ENCODE results near the gene SCN8A. TPM values are rescaled to one million over a fixed set of nuclear protein-coding genes. Genes with fewer than 3 reads are reported as not detected.
"Not testable (repeated sequence)": the region's sequence is repeated elsewhere in the genome, so short reads cannot be mapped to it uniquely, and the experiment has no call there.

The SCN8A gene
- total RNA-seq (3.7 and 3.9 TPM in 2 replicates), polyA plus RNA-seq (0.40 and 0.88 TPM in 2 replicates)

DNA sequence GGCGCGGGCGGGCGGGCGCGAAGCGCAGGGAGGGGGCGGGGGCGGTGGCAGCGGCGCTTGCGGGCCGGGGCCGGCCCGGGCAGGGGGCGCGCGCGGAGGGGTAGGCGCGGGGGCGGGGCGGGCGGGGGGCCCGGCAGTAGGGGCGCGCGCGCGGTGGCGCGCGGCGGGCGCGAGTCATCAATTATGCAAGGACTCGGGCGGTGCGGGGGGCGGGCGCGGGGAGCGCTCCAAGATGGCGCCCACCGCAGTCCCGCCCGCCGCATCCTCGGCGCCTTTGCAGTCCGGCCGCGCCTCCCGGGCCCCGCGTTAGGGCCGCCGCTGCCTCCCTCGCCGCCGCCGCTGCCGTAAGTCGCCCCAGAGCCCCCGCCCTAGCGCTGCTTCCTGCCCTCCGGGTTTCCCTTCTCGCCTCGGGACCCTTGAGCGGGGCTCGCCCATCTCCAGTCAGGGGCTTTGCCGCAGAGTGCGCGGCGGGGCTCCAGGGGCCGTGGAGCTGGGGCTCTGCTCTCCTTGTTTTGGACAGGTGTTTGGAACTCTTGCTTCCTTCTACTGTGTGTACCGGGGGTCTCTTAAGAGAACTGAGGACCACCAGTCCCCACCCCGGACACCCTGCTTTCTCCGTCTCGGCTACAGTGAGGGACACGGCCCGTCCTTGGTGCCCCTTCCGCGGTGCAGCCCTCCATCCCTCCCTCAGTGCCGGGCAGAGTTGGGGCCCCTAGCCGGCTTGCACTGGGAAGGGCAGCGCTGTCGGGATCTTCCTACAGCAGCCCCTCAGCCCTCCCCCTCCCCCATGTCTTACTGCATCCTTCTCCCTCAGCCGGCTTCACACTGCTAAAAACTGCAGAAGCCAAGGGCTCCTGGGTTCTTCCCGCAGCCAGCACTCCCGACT, at the start of gene SCN8A:
TSS of gene SCN8A (plus strand) at position 218 of the 886 bp plus-strand sequence. CDS start 71,585 bp downstream, outside the sequence.
- DNase-seq (ENCODE audit: low read depth in 1 of 2, low spot score in 1 of 2) = peak; percentile 34 to 86
- no peaks in the 10 kb centered on the region for H3K36me3 ChIP-seq
- H3K4me1 ChIP-seq (ENCODE audit: low read depth) = no peaks in the 10 kb centered on the region
- no peaks in the 10 kb centered on the region for H3K9me3 ChIP-seq (ENCODE audit: low read depth)
- H3K27me3 ChIP-seq = peaks cover 32% of the 10 kb centered on the region
- H3K27ac ChIP-seq = no peak within 1 kb of the TSS
- peak within 1 kb of the TSS; percentile 86 for H3K4me3 ChIP-seq
- TF ChIP-seq, protein P1, sequence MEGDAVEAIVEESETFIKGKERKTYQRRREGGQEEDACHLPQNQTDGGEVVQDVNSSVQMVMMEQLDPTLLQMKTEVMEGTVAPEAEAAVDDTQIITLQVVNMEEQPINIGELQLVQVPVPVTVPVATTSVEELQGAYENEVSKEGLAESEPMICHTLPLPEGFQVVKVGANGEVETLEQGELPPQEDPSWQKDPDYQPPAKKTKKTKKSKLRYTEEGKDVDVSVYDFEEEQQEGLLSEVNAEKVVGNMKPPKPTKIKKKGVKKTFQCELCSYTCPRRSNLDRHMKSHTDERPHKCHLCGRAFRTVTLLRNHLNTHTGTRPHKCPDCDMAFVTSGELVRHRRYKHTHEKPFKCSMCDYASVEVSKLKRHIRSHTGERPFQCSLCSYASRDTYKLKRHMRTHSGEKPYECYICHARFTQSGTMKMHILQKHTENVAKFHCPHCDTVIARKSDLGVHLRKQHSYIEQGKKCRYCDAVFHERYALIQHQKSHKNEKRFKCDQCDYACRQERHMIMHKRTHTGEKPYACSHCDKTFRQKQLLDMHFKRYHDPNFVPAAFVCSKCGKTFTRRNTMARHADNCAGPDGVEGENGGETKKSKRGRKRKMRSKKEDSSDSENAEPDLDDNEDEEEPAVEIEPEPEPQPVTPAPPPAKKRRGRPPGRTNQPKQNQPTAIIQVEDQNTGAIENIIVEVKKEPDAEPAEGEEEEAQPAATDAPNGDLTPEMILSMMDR (IDR thresholded peaks at IDR 0.05; ENCODE audit: low read depth, low read length) = no peak

DNA sequence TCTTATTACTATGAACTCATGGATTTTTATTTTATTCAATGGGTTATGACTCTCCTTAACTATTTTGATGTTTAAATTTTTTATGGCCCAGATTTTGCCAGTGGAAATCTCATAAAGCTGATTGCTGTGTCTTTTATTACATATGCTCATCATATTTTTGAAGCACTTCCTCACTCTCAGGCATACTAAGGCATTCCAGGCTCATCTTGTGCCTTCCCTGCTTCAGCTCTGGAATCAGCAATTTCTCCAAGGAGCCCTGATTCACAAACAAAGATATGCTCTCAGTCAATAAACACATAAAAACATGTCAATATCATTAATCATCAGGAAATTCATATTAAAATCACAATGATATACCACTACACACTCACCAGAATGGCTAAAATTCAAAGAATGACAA, 44.9 kb upstream of the SCN8A start:
- Histone ChIP-seq H3K4me1 (ENCODE audit: low read depth) (peaks cover 15% of the 10 kb centered on the region), H3K9me3 (ENCODE audit: low read depth) (no peaks in the 10 kb centered on the region), H3K36me3 (no peaks in the 10 kb centered on the region), H3K27ac (no peak overlapping the region), H3K4me3 (no peak overlapping the region), H3K27me3 (no peaks in the 10 kb centered on the region)
- DNase-seq (ENCODE audit: low read depth in 1 of 2, low spot score in 1 of 2) = no peak
- TF ChIP-seq, protein P1 (IDR thresholded peaks at IDR 0.05; ENCODE audit: low read depth, low read length) = no peak

DNA sequence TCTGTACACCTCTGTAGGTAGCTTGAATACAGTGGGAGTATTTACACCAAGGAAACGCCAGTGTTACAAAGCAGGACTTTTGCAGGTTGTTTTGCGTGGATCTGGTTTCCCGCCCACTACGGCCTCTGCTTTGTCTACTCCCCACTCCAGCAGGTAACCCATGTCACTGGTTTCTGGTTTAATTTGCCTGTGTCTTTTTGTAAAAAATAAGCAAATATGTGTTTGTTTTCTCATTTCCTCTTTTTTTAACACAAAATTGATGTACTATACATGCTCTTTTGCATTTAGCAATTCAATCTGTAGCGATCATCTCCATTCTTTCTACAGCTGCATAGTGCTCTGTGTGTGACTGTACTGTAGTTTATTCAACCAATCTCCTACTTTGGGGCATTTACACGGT, 43.4 kb upstream of the SCN8A start:
- no peaks in the 10 kb centered on the region for H3K9me3 ChIP-seq (ENCODE audit: low read depth)

DNA sequence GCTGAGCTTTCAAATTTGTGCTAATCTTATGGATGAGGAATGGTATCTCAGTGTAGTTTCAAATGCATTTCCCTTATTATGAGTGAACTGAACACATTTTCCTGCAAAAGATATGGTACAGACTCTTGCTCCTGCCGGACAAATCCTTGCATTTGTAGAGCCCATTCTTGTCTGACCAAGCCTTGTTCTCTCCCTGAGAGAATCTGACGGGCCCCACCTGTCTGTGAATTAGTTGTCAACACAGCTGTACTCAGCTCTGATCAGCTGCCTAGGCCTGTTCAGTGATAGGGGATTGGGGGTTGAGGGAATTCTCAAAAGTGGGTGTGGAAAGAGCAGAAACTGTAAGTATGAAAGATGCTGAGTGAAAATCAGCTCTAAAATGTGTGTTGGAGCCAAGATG, 42.8 kb upstream of the SCN8A start:
- TF ChIP-seq, protein P1 (IDR thresholded peaks at IDR 0.05; ENCODE audit: low read depth, low read length) = no peak
- Histone ChIP-seq H3K27ac (peak overlapping the region; percentile 13), H3K4me3 (no peak overlapping the region), H3K4me1 (ENCODE audit: low read depth) (peaks cover 15% of the 10 kb centered on the region), H3K36me3 (no peaks in the 10 kb centered on the region), H3K9me3 (ENCODE audit: low read depth) (no peaks in the 10 kb centered on the region), H3K27me3 (no peaks in the 10 kb centered on the region)
- DNase-seq (ENCODE audit: low read depth in 1 of 2, low spot score in 1 of 2) = peak in 1 of 2 donors; percentile 67

More for the DNA sequence above, 43.4 kb upstream of the SCN8A start:
- no peak for DNase-seq (ENCODE audit: low read depth in 1 of 2, low spot score in 1 of 2)
- Histone ChIP-seq H3K4me1 (ENCODE audit: low read depth) (peaks cover 15% of the 10 kb centered on the region), H3K4me3 (no peak overlapping the region), H3K36me3 (no peaks in the 10 kb centered on the region), H3K27ac (no peak overlapping the region), H3K27me3 (no peaks in the 10 kb centered on the region)
- TF ChIP-seq, protein P1 (IDR thresholded peaks at IDR 0.05; ENCODE audit: low read depth, low read length) = no peak

DNA sequence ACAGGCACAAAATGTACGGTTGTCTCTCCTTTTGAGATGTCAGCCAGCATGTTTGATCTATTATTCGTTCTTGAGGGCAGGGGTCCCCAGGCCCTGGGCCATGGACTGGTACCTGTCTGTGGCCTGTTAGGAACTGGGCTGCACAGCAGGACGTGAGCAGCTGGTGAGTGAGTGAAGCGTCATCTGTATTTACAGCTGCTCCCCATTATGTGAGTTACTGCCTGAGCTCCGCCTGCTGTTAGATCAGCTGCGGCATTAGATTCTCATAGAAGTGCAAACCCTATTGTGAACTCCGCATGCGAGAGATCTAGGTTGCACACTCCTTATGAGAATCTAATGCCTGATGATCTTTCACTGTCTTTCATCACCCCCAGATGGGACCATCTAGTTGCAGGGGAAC, 41.4 kb upstream of the SCN8A start:
- Histone ChIP-seq H3K9me3 (ENCODE audit: low read depth) (no peaks in the 10 kb centered on the region), H3K27me3 (no peaks in the 10 kb centered on the region), H3K36me3 (no peaks in the 10 kb centered on the region), H3K27ac (no peak overlapping the region), H3K4me1 (ENCODE audit: low read depth) (peaks cover 15% of the 10 kb centered on the region), H3K4me3 (no peak overlapping the region)
- TF ChIP-seq, protein P1 (IDR thresholded peaks at IDR 0.05; ENCODE audit: low read depth, low read length) = no peak
- DNase-seq (ENCODE audit: low read depth in 1 of 2, low spot score in 1 of 2) = no peak

DNA sequence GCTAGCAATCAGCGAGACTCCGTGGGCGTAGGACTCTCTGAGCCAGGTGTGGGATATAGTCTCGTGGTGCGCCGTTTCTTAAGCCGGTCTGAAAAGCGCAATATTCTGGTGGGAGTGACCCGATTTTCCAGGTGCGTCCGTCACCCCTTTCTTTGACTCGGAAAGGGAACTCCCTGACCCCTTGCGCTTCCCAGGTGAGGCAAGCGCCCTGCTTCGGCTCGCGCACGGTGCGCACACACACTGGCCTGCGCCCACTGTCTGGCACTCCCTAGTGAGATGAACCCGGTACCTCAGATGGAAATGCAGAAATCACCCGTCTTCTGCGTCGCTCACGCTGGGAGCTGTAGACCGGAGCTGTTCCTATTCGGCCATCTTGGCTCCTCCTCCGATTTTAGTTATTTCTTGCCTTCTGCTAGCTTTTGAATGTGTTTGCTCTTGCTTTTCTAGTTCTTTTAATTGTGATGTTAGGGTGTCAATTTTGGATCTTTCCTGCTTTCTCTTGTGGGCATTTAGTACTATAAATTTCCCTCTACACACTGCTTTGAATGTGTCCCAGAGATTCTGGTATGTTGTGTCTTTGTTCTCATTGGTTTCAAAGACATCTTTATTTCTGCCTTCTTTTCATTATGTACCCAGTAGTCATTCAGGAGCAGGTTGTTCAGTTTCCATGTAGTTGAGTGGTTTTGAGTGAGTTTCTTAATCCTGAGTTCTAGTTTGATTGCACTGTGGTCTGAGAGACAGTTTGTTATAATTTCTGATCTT, 22.6 kb upstream of the SCN8A start:
- not testable (repeated sequence) for H3K9me3 ChIP-seq (ENCODE audit: low read depth); H3K4me1 ChIP-seq (ENCODE audit: low read depth); H3K4me3 ChIP-seq; H3K36me3 ChIP-seq; DNase-seq (ENCODE audit: low read depth in 1 of 2, low spot score in 1 of 2); H3K27me3 ChIP-seq; H3K27ac ChIP-seq

All from cardiac muscle cell (in vitro differentiated cells and primary cell).